HCT116 (cell line): ENCODE measurements around the gene HIVEP3. TPM values are rescaled to one million over a fixed set of nuclear protein-coding genes. Genes with fewer than 3 reads are reported as not detected.

Experiments used
- ATAC-seq: fragments of 200-7000 bp; cut with Tn5 transposase; 2 replicates; pipeline ENCODE4 v1.9.1; 2020; ENCODE audit warnings: mild to moderate bottlenecking, moderate library complexity
- BruUV-seq: library from RNA; stranded (reverse); fragments of 400-500 nt; replicated peaks from 2 replicates; lab custom pipeline; 2021; lab: Mats Ljungman, UMichigan
- CTCF ChIA-PET: fragments of 300-600 bp; sonication (Branson Sonifier 250); formaldehyde crosslinking; loops from one replicate; lab custom pipeline; 2021; ENCODE audit warnings: antibody characterized with exemption; lab: Charles Lee
- POLR2A ChIA-PET: fragments of 300-600, 350-600 bp; sonication (Branson Sonifier 250); formaldehyde crosslinking; loops from one replicate; lab custom pipeline; 2021; ENCODE audit warnings: antibody characterized with exemption; lab: Charles Lee
- RAD21 ChIA-PET, 2 experiments: fragments of 300-600 bp; sonication (Branson Sonifier 250); formaldehyde crosslinking; loops; one replicate each; lab custom pipeline; 2023; ENCODE audit warnings: low total read pairs in 2 of 2; ENCODE audit not compliant: uncharacterized antibody in 2 of 2, unreplicated experiment in 2 of 2, low non-redundant PET in 1 of 2; lab: Charles Lee
- DNase-seq: peaks from one replicate; pipeline ENCODE4 v3.0.0-alpha.2; 2010; ENCODE audit warnings: low read depth, low spot score
- H2AFZ ChIP-seq: fragments of 200-600 bp; shearing (Covaris generic), sonication (generic); 2 replicates; pipeline ENCODE4 v1.6.1; 2017; ENCODE audit warnings: low read depth, mixed run types, mixed read lengths, antibody characterized with exemption, low read length; ENCODE audit not compliant: poor library complexity, severe bottlenecking
- H3K27ac ChIP-seq: 2 replicates; pipeline ENCODE4 v1.5.1; 2012; ENCODE audit warnings: low read depth, low read length
- H3K27me3 ChIP-seq: fragments of 200-600 bp; sonication (generic); 2 replicates; pipeline ENCODE4 v1.6.1; 2016; ENCODE audit warnings: mixed run types, low read length, mixed read lengths; ENCODE audit not compliant: insufficient read depth
- H3K36me3 ChIP-seq, 2 experiments: fragments of 200-500 bp in 1 of 2; fragments of 200-600 bp in 1 of 2; sonication (Bioruptor generic) in 1 of 2; sonication (generic) in 1 of 2; 2 replicates each; pipeline versions ENCODE4 v1.5.1 to v1.6.1; 2014 to 2016; ENCODE audit warnings: low read length in 2 of 2, inconsistent platforms in 1 of 2, mixed read lengths in 1 of 2, mixed run types in 1 of 2; ENCODE audit not compliant: insufficient read depth in 2 of 2, control insufficient read depth in 1 of 2
- H3K4me1 ChIP-seq, 2 experiments: fragments of 200-600 bp in 1 of 2; sonication (generic) in 1 of 2; 2 replicates each; pipeline versions ENCODE4 v1.5.1 to v1.6.1; 2012 to 2017; ENCODE audit warnings: low read length in 2 of 2, inconsistent platforms in 1 of 2, mild to moderate bottlenecking in 1 of 2, mixed read lengths in 1 of 2, mixed run types in 1 of 2, moderate library complexity in 1 of 2; ENCODE audit not compliant: insufficient read depth in 2 of 2, control insufficient read depth in 1 of 2
- H3K4me2 ChIP-seq: fragments of 200-600 bp; sonication (generic); 2 replicates; pipeline ENCODE4 v1.6.1; 2017; ENCODE audit warnings: mixed run types, low read length, mixed read lengths
- H3K4me3 ChIP-seq, 2 experiments: fragments of 200-600 bp in 1 of 2; sonication (generic) in 1 of 2; replicated peaks in 1 of 2; 2 replicates each; pipeline ENCODE4 v1.5.1; 2011 to 2016; ENCODE audit warnings: low read length in 2 of 2, control low read depth in 1 of 2, low read depth in 1 of 2, mild to moderate bottlenecking in 1 of 2, mixed read lengths in 1 of 2, mixed run types in 1 of 2
- H3K79me2 ChIP-seq: fragments of 200-600 bp; sonication (generic); 2 replicates; pipeline ENCODE4 v1.6.1; 2017; ENCODE audit warnings: mild to moderate bottlenecking, mixed run types, low read length, moderate library complexity, mixed read lengths; ENCODE audit not compliant: insufficient read depth
- H3K9ac ChIP-seq: fragments of 200-600 bp; sonication (generic); 2 replicates; pipeline ENCODE4 v1.6.1; 2016; ENCODE audit warnings: low read length, mixed read lengths
- H3K9me2 ChIP-seq: fragments of 200-600 bp; sonication (generic), shearing (Covaris generic); 2 replicates; pipeline ENCODE4 v1.6.1; 2017; ENCODE audit warnings: mixed run types, mild to moderate bottlenecking, moderate library complexity; ENCODE audit not compliant: insufficient read depth
- H3K9me3 ChIP-seq, 2 experiments: fragments of 200-500 bp in 1 of 2; fragments of 200-600 bp in 1 of 2; sonication (Bioruptor generic) in 1 of 2; sonication (generic) in 1 of 2; 2 replicates each; pipeline ENCODE4 v1.6.1; 2014 to 2017; ENCODE audit warnings: low read length in 2 of 2, mixed read lengths in 2 of 2, inconsistent platforms in 1 of 2, low read depth in 1 of 2, mild to moderate bottlenecking in 1 of 2, mixed run types in 1 of 2, moderate library complexity in 1 of 2; ENCODE audit not compliant: control insufficient read depth in 1 of 2, insufficient read depth in 1 of 2
- H4K20me1 ChIP-seq: fragments of 200-600 bp; sonication (generic), shearing (Covaris generic); 2 replicates; pipeline ENCODE4 v1.6.1; 2017; ENCODE audit warnings: mixed run types, mild to moderate bottlenecking, moderate library complexity; ENCODE audit not compliant: insufficient read depth
- ATF3 ChIP-seq: IDR thresholded peaks from 2 replicates; pipeline ENCODE4 v1.6.1; 2012
- CEBPB ChIP-seq: IDR thresholded peaks from 2 replicates; pipeline ENCODE4 v1.6.1; 2012; ENCODE audit warnings: low read depth
- EGR1 ChIP-seq: IDR thresholded peaks from 2 replicates; pipeline ENCODE4 v1.6.1; 2012; ENCODE audit warnings: low read depth
- MAX ChIP-seq: IDR thresholded peaks from 2 replicates; pipeline ENCODE4 v1.6.1; 2012
- POLR2A ChIP-seq: IDR thresholded peaks from 2 replicates; pipeline ENCODE4 v1.7.0; 2011; ENCODE audit warnings: borderline replicate concordance; ENCODE audit not compliant: insufficient read depth, insufficient read length; ENCODE audit errors: extremely low read depth
- SP1 ChIP-seq: IDR thresholded peaks from 2 replicates; pipeline ENCODE4 v1.6.1; 2012; ENCODE audit warnings: low read depth
- YY1 ChIP-seq: IDR thresholded peaks from 2 replicates; pipeline ENCODE4 v1.6.1; 2011; ENCODE audit warnings: low read length, low read depth, moderate library complexity, mild to moderate bottlenecking; ENCODE audit not compliant: insufficient replicate concordance; ENCODE audit errors: extremely low read depth
- intact Hi-C: fragments of 100-400 bp; cut with micrococcal nuclease; formaldehyde crosslinking; loops from 2 replicates; pipeline ENCODE4 v1.10.0; 2022
- total RNA-seq: library from RNA; stranded (reverse); gene quantifications from one replicate; pipeline ENCODE4 v1.2.1, GENCODE V29; 2021; ENCODE audit not compliant: unreplicated experiment

Gene HIVEP3
- total RNA-seq, 1 experiment from 2014 or later, result 7.1 TPM

- ChIA-PET RAD21 (no interaction called here), POLR2A (interaction anchor here (0.8 kb wide), 1 partner anchor 25 kb away, joined by 4 read pairs; no protein-coding TSS in a partner anchor), CTCF (no interaction called here)
- Histone ChIP-seq H3K27ac (no peak overlapping the region), H3K4me1 (peaks cover 38 to 76% of the 10 kb centered on the region in 2 experiments), H3K79me2 (no peaks in the 10 kb centered on the region), H2AFZ (no peak overlapping the region), H3K27me3 (no peaks in the 10 kb centered on the region), H3K9ac (no peak overlapping the region), H3K4me3 (no peak overlapping the region), H3K9me2 (no peaks in the 10 kb centered on the region), H3K9me3 (no peaks in the 10 kb centered on the region), H4K20me1 (no peaks in the 10 kb centered on the region), H3K36me3 (no peaks in the 10 kb centered on the region), H3K4me2 (peak overlapping the region; percentile 57)
- no peak for ATAC-seq
- BruUV-seq, result no TSS peak
- no peak for TF ChIP-seq ATF3
- no peak for TF ChIP-seq POLR2A
- TF ChIP-seq YY1, result no peak
- TF ChIP-seq SP1, result no peak
- intact Hi-C loops, result no loop called here
- no peak for DNase-seq
Measured at GRCh38 chr1:41665962-41666917, 252.5 kb downstream of the HIVEP3 start.

GRCh38 chr1:41664861-41665640 lies 253.7 kb downstream of the HIVEP3 start:
- intact Hi-C loops, result no loop called here
- Histone ChIP-seq H3K36me3 (no peaks in the 10 kb centered on the region), H3K27ac (no peak overlapping the region), H4K20me1 (no peaks in the 10 kb centered on the region), H3K4me1 (peaks cover 31 to 71% of the 10 kb centered on the region in 2 experiments), H3K9me2 (no peaks in the 10 kb centered on the region), H3K27me3 (no peaks in the 10 kb centered on the region), H3K9ac (peak overlapping the region; percentile 25; the same call in 1 of the 2 replicates), H3K4me3 (no peak overlapping the region), H3K79me2 (no peaks in the 10 kb centered on the region), H2AFZ (no peak overlapping the region), H3K4me2 (peak overlapping the region; percentile 57), H3K9me3 (no peaks in the 10 kb centered on the region)
- DNase-seq (peak; percentile 39), ATAC-seq (no peak)
- ChIA-PET CTCF (no interaction called here), RAD21 (no interaction called here), POLR2A (interaction anchor here (0.8 kb wide), 1 partner anchor 24 kb away, joined by 4 read pairs; no protein-coding TSS in a partner anchor)
- TF ChIP-seq YY1 (no peak), EGR1 (no peak), CEBPB (no peak), MAX (no peak)
- BruUV-seq, result no TSS peak
